ENCODE measurements around the gene DDT.
"Not testable (repeated sequence)": the region's sequence is repeated elsewhere in the genome, so short reads cannot be mapped to it uniquely, and the experiment has no call there.

Gene DDT

GRCh38 chr22:23952794-23953405, 21.3 kb downstream of the DDT start:
- not testable (repeated sequence) for DNase-seq (ENCODE audit: low spot score)

- not testable (repeated sequence) for DNase-seq (ENCODE audit: low spot score)
Measured at GRCh38 chr22:23951383-23951782, 22.9 kb downstream of the DDT start.

DNA sequence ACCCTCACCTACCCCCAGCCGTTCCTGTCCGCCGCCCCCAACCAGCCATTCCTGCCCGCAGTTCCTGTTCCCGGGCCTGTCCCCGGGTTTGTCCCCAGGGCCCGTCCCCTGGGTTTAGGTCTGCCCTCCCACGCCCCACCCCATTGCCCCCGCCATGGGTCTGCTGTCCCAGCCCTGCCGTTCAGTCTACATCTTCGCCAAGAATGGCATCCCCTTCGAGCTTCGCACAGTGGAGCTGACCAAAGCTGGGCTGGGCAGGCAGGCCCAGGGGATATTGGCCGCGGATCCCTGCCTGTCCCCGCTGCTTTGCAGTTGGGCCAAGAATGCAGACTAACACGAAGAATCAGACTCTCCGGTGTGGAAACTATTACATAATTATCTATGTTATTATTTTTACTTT, 24.5 kb downstream of the DDT start:
- DNase-seq (ENCODE audit: low spot score), result not testable (repeated sequence)

DNA sequence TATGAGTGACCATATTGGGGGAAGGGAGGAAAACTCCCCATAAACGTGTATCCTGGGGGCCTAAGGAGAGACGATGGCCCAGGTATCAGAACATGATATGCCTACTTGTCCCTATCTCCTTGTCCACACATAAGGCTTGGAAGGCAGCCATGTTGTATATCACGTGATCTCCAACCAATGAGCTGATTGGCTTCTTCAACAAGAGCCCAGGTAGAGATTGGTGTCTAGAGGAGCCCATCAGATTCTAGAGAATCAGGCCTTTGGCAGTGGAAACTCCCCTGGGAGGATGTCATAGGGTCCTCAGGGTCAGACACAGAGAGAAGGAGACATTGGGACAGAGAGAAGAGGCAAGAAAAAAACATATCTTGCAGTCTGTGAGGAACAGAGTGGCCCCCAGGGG, 26.9 kb downstream of the DDT start:
- not testable (repeated sequence) for DNase-seq (ENCODE audit: low spot score)

DNA sequence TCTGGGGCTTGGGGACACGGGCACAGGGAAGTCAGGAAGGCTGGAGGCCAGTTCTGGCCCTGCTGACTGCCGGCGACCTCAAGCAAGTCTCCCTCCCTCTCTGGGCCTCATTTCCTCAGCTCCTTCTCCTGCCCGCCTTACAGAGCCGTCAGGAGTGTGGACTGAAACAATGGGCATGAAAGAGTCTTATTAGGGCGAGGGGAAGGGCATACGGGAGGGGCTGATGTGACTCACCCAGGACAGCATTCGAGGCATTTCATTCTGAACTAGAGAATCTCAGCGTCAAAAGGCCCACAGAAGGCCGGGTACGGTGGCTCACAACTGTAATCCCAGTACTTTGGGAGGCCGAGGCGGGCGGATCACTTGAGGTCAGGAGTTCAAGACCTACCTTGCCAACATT, 34.1 kb downstream of the DDT start:
- not testable (repeated sequence) for DNase-seq (ENCODE audit: low spot score)

GRCh38 chr22:23939017-23939357, 35.3 kb downstream of the DDT start:
- no peak for DNase-seq (ENCODE audit: low spot score)

- no peak for DNase-seq (ENCODE audit: low spot score)
Measured at GRCh38 chr22:23938328-23939016, 35.8 kb downstream of the DDT start.

- no peak for DNase-seq (ENCODE audit: low spot score)
Measured at GRCh38 chr22:23926561-23926960, 47.7 kb downstream of the DDT start.

- no peak for DNase-seq (ENCODE audit: low spot score)
Measured at GRCh38 chr22:23925020-23925606, 49.1 kb downstream of the DDT start.

DNA sequence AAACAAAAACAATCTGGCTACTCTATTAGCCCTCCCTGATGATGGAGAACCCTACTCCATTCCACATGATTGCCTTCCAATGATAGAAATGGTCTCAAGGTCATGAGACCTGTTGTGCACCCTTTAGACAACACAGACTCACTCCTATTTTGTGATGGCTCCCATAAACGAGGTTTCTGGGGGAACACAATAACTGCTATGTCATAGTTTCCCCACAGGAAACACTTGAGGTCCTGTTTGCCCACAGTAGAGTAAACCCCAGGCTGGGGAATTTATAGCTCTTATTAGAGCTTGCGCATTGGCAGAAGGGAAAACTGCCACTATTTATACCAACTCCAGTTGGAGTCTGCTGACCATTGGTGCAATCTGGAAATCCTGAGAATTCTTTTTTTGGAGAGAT, 51.3 kb downstream of the DDT start:
- DNase-seq (ENCODE audit: low spot score), result no peak

- not testable (repeated sequence) for DNase-seq (ENCODE audit: low spot score)
Measured at GRCh38 chr22:23921586-23922201, 52.5 kb downstream of the DDT start.
